WTC11 (cell line): Measurements from ENCODE around the gene RXRA. TPM values are rescaled to one million over a fixed set of nuclear protein-coding genes. Genes with fewer than 3 reads are reported as not detected.

Experiments
- ATAC-seq: fragments of 200-7000 bp; cut with Tn5 transposase; 2 replicates; pipeline ENCODE4 v1.10.0; 2021; ENCODE audit warnings: mild to moderate bottlenecking, moderate library complexity
- CTCF ChIA-PET: fragments of 300-600 bp; sonication (Branson Sonifier 250); formaldehyde crosslinking; loops from one replicate; lab custom pipeline; 2021; ENCODE audit warnings: antibody characterized with exemption; lab: Charles Lee
- POLR2A ChIA-PET: fragments of 350-600 bp; sonication (Branson Sonifier 250); formaldehyde crosslinking; loops from one replicate; lab custom pipeline; 2021; ENCODE audit warnings: antibody characterized with exemption; lab: Charles Lee
- DNase-seq: peaks from one replicate; pipeline ENCODE4 v3.0.0; 2021; ENCODE audit warnings: low spot score
- H3K27ac Mint-ChIP-seq: 2 replicates; pipeline ENCODE4 v1.8.0; 2021; ENCODE audit warnings: mixed read lengths
- H3K27me3 Mint-ChIP-seq: 2 replicates; pipeline ENCODE4 v1.8.0; 2021; ENCODE audit warnings: low read depth, mild to moderate bottlenecking, moderate library complexity, mixed read lengths
- H3K36me3 Mint-ChIP-seq: 2 replicates; pipeline ENCODE4 v1.8.0; 2021; ENCODE audit warnings: mixed read lengths
- H3K4me1 Mint-ChIP-seq: 2 replicates; pipeline ENCODE4 v1.8.0; 2022; ENCODE audit warnings: mixed read lengths
- H3K4me3 Mint-ChIP-seq: 2 replicates; pipeline ENCODE4 v1.8.0; 2021; ENCODE audit warnings: mild to moderate bottlenecking, moderate library complexity, mixed read lengths
- H3K9me3 Mint-ChIP-seq: 2 replicates; pipeline ENCODE4 v1.8.0; 2021; ENCODE audit warnings: mixed read lengths
- ARID4B ChIP-seq: sonication (generic); formaldehyde crosslinking; IDR thresholded peaks from 2 replicates; pipeline ENCODE4 v1.8.0; 2023; ENCODE audit warnings: missing genetic modification reagents, mild to moderate bottlenecking, borderline replicate concordance
- ATF1 ChIP-seq: sonication (generic); formaldehyde crosslinking; IDR thresholded peaks from 2 replicates; pipeline ENCODE4 v1.8.1; 2023; ENCODE audit warnings: mild to moderate bottlenecking, moderate library complexity, missing genetic modification reagents
- E2F5 ChIP-seq: sonication (generic); formaldehyde crosslinking; IDR thresholded peaks from 2 replicates; pipeline ENCODE4 v1.8.1; 2022; ENCODE audit warnings: mild to moderate bottlenecking, moderate library complexity, missing genetic modification reagents
- ELF4 ChIP-seq: sonication (generic); formaldehyde crosslinking; IDR thresholded peaks from 2 replicates; pipeline ENCODE4 v1.8.1; 2022; ENCODE audit warnings: low read depth, mild to moderate bottlenecking, moderate library complexity, missing genetic modification reagents
- EMX1 ChIP-seq: fragments of 250-450 bp; sonication (Bioruptor Pico); IDR thresholded peaks from 2 replicates; pipeline ENCODE4 v1.8.0; 2021; ENCODE audit warnings: mild to moderate bottlenecking
- HMGXB4 ChIP-seq: sonication (generic); formaldehyde crosslinking; IDR thresholded peaks from 2 replicates; pipeline ENCODE4 v1.8.1; 2023; ENCODE audit warnings: mild to moderate bottlenecking, moderate library complexity, missing genetic modification reagents
- NR1H2 ChIP-seq: sonication (generic); formaldehyde crosslinking; IDR thresholded peaks from 2 replicates; pipeline ENCODE4 v1.9.0; 2021; ENCODE audit warnings: mild to moderate bottlenecking, moderate library complexity, missing genetic modification reagents
- NR2C2 ChIP-seq: sonication (generic); formaldehyde crosslinking; IDR thresholded peaks from 2 replicates; pipeline ENCODE4 v1.8.0; 2022; ENCODE audit warnings: mild to moderate bottlenecking, missing genetic modification reagents
- RELA ChIP-seq: sonication (generic); formaldehyde crosslinking; IDR thresholded peaks from 2 replicates; pipeline ENCODE4 v1.8.1; 2022; ENCODE audit warnings: missing genetic modification reagents, mild to moderate bottlenecking, borderline replicate concordance
- RORB ChIP-seq: fragments of 250-450 bp; sonication (Bioruptor Pico); IDR thresholded peaks from 2 replicates; pipeline ENCODE4 v1.9.0; 2021; ENCODE audit warnings: mild to moderate bottlenecking
- TEAD4 ChIP-seq: sonication (generic); formaldehyde crosslinking; IDR thresholded peaks from 2 replicates; pipeline ENCODE4 v1.8.0; 2022; ENCODE audit warnings: mild to moderate bottlenecking, missing genetic modification reagents
- USF2 ChIP-seq: sonication (generic); formaldehyde crosslinking; IDR thresholded peaks from 2 replicates; pipeline ENCODE4 v1.8.1; 2023; ENCODE audit warnings: mild to moderate bottlenecking, missing genetic modification reagents, moderate library complexity
- ZNF121 ChIP-seq: sonication (generic); formaldehyde crosslinking; IDR thresholded peaks from 2 replicates; pipeline ENCODE4 v1.8.0; 2023; ENCODE audit warnings: missing genetic modification reagents
- ZNF416 ChIP-seq: fragments of 250-450 bp; sonication (Bioruptor Pico); IDR thresholded peaks from 2 replicates; pipeline ENCODE4 v1.9.0; 2021; ENCODE audit warnings: mild to moderate bottlenecking, inconsistent platforms
- ZNF512 ChIP-seq: sonication (generic); formaldehyde crosslinking; IDR thresholded peaks from 2 replicates; pipeline ENCODE4 v1.8.1; 2022; ENCODE audit warnings: missing genetic modification reagents, borderline replicate concordance
- ZNF532 ChIP-seq: fragments of 250-450 bp; sonication (Bioruptor Pico); IDR thresholded peaks from 2 replicates; pipeline ENCODE4 v1.9.0; 2021; ENCODE audit warnings: mild to moderate bottlenecking, borderline replicate concordance
- total RNA-seq: library from RNA; stranded (reverse); gene quantifications from 3 replicates; pipeline ENCODE4 v1.2.3, GENCODE V29; 2021

RXRA gene
- total RNA-seq, 1 experiment from 2014 or later, result 27.5 TPM

- no peak for DNase-seq
- no peak overlapping the region for H3K27ac Mint-ChIP-seq
- no peaks in the 10 kb centered on the region for H3K9me3 Mint-ChIP-seq
- ATAC-seq, result no peak
- H3K4me3 Mint-ChIP-seq, result no peak overlapping the region
- CTCF ChIA-PET, result interaction anchor here (1.0 to 2.2 kb wide), 2 partner anchors 71 to 258 kb away, joined by 4 to 6 read pairs; no protein-coding TSS in a partner anchor
- POLR2A ChIA-PET, result no interaction called here
- TF ChIP-seq RORB (CRISPR knock-in tag) (no peak), ZNF512 (no peak), TEAD4 (CRISPR knock-in tag) (no peak), ATF1 (no peak), ZNF416 (no peak), EMX1 (CRISPR knock-in tag) (no peak), USF2 (CRISPR knock-in tag) (no peak), ZNF532 (CRISPR knock-in tag) (no peak), HMGXB4 (CRISPR knock-in tag) (no peak)
- H3K27me3 Mint-ChIP-seq, result no peaks in the 10 kb centered on the region
- no peaks in the 10 kb centered on the region for H3K36me3 Mint-ChIP-seq
- no peaks in the 10 kb centered on the region for H3K4me1 Mint-ChIP-seq
These were observed 103.2 kb downstream of the RXRA start for GRCh38 chr9:134429481-134429880.

- POLR2A ChIA-PET, result no interaction called here
- H3K4me3 Mint-ChIP-seq, result no peak overlapping the region
- ATAC-seq, result no peak
These were observed 104.8 kb downstream of the RXRA start for GRCh38 chr9:134431095-134431494.

More at GRCh38 chr9:134431095-134431494, 104.8 kb downstream of the RXRA start:
- H3K9me3 Mint-ChIP-seq, result no peaks in the 10 kb centered on the region
- TF ChIP-seq USF2 (CRISPR knock-in tag) (no peak), NR1H2 (CRISPR knock-in tag) (no peak), ARID4B (CRISPR knock-in tag) (no peak), ZNF121 (CRISPR knock-in tag) (no peak), ELF4 (CRISPR knock-in tag) (no peak), NR2C2 (CRISPR knock-in tag) (no peak), E2F5 (CRISPR knock-in tag) (no peak), RELA (CRISPR knock-in tag) (no peak)
- no peaks in the 10 kb centered on the region for H3K4me1 Mint-ChIP-seq
- no peaks in the 10 kb centered on the region for H3K36me3 Mint-ChIP-seq
- no peaks in the 10 kb centered on the region for H3K27me3 Mint-ChIP-seq
- CTCF ChIA-PET, result interaction anchor here (1.0 to 2.2 kb wide), 2 partner anchors 11 to 260 kb away, joined by 3 to 6 read pairs; no protein-coding TSS in a partner anchor
- DNase-seq, result no peak
- H3K27ac Mint-ChIP-seq, result no peak overlapping the region
